DMS53 treated with DMSO at 0.1 percent for 48 hours (cell line): Measurements from ENCODE around the gene IFT81.
"Not testable (repeated sequence)": the region's sequence is repeated elsewhere in the genome, so short reads cannot be mapped to it uniquely, and the experiment has no call there.

Experiments used
- DNase-seq: peaks from one replicate; lab custom pipeline; 2025; ENCODE audit not compliant: unreplicated experiment; lab: John Stamatoyannopoulos, UW

The IFT81 gene

DNA sequence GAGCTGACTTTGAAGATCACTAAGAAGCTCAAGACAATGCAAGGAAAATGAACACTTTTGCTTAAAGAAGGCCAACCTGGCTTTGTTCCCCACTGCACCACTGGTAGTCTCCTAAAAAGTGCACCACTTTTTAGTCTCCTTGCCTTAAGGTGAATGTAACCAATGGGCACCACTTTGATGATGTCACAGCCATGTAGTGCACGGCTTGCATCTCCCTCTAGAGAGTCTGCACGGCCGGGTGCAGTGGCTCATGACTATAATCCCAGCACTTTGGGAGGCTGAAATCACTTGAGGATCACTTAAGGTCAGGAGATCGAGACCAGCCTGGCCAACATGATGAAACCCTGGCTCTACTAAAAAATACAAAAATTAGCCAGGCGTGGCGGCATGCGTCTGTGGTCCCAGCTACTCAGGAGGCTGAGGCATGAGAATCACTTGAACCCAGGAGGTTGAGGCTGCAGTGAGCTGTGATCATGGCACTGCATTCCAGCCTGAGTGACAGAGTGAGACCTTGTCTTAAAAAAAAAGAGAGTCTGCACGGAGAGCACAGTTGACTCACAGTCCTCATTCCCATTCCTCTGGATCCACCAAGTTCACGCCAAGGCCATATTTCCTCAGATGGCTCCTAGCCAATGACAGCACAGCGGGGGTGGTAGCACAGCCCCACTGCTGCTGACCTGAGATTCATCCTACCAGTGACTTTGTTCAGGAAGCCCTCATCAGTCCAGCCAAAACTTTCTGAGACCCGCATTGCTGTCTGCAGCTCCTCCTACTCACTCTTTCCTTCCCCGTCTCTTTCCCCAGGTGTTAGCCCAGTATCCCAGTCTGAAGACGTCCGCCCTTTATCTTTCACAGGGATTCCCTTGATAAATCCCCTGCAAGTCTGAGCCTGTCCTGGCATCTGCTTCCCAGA, 16.5 kb upstream of the IFT81 start:
- no peak for DNase-seq

DNA sequence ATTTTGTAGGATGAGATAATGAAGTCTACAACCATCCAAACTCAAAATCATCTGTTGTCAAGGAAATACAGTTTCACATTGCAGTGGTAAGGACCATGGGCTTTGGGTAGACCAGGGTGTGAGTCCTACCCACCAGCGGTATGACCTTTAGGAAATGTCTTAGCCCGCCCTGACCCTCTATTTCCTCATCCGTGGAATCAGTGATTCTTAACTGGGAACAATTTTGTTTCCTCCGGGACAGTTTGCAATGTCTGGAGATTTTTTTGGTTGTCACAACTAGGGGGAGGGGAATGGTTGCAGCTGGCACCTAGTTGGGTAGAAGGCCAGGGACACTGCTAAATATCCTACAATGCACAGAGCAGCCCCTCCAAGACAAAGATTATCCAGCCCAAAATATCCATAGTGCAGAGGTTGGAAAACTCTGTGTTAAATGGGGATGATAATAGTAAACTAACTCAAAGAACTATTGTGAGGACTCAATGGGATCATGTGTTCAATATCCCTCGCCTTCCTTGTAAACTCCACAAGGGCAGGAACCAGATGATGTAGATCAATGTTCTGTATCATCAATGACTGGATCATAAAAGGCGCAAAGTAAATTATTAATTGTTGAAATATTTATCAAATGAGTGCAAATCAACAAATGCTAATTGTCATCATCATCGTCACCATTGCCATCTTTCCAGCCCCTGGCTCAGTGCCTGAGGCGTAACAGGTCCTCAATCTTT, 15.7 kb upstream of the IFT81 start:
- no peak for DNase-seq

DNA sequence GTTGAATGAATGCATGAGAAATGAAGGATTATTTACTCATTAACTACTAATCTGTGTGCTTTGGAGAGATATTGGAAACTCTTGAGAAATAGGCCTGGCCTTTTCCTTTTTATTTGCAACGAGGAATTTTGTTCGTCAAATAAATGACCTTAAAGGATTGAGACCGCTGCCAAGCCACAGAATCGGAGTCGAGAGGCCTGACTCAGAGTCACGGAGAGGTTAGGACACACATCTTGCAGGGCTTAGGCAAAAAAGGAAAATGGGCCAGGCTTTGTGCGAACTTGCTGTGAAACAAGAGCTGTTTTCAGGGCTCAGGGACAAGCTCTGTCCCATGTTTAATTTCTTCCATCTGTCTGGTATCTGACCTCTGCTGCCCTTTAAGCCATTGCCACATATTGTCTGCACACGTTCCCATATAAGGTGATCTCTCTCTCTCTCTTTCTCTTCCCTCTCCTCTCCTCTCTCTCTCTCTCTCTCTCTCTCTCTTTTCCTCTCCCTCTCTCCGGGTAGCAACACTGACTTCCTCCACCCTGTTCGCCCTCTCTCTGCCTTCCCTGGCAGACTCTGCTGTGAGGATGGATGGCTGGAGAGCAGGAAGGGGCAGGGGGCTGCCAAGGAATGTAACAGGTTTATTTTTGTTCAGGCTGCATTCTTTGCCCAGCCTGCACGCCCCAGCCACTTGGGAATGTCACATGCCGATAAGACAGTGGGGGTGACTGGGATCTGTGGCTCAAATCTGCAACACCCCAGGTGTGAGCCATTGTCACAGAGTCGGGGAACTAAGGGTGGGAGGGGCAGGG, 14.9 kb upstream of the IFT81 start:
- DNase-seq: no peak

DNA sequence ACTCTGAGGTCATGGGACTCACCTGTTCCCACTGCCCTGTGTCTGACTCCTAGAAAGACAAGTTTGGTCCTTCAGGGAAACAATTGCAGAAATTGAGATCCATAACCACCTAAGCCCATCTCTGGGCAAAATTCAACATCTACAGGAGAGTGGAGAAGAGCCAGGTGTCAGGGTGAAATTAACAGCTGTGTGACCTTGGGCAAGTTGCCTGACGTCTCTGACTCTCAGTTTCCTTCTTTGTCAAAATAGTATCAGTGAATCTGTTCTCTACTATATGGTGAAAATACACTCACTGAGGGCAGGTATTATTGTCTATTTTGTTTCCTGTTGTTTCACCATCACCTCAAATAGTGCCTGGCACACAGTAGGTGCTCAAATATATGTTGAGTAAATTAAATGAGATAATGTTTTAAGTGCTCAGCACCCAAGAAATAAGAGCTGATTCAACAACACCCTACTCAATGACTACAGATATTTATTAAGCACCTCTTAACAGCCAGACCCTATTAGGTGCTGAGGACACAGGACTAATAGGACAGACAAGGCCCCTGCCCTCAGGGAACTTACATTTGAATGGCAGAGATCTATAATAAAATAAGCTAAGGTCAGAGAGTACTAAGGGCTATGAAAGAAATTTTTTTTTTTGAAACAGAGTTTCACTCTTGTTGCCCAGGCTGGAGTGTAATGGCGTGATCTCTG, 14.2 kb upstream of the IFT81 start:
- no peak for DNase-seq

DNA sequence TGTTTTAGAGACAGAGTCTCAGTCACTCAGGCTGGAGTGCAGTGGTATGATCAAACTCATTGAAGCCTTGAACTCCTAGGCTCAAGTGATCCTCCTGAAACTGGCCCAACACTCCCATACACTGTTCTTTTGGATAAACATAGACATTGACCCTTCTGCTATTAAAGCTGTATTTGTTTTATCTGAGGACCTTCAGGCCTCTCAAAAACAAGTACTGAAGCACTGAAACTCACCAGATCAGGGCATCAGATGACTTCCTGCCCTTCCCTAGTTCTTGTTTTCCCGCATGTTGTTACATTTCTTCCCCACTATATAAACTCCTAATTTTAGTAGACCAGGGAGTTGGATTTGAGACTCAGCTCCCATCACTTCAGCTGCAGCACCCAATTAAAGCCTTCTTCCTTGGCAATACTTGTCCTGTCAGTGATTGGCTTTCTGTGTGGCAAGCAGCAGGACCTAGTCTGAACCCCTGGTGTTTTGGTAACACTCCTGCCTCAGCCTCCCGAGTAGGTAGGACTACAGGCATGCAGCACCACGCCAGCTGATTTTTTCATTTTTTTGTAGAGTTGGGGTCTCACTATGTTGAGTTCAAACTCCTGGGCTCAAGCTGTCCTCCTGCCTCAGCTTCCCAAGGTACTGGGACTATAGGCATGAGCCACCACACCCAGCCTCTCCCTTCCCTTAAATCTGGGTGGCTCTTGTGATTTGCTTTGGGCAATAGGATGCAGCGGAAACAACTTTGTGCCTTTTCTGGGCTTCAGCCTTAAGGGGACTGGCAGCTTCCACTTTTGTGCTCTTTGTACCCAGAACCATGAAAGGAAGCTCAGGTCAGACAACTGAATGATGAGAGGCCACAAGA, 12.5 kb upstream of the IFT81 start:
- no peak for DNase-seq

DNA sequence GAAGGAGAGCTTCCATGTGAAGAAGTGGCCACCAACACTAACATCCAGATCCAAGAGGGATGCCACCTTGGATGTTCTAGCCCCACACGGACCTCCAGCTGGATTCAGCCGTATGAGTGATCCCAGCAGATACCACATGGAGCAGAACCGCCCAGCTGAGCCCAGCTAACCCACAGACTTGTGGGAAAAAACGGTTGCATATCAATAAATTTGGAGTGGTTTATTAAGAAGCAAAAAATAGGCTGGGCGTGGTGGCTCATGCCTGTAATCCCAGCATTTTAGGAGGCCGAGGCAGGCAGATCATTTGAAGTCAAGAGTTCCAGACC, 11.9 kb upstream of the IFT81 start:
- no peak for DNase-seq

DNA sequence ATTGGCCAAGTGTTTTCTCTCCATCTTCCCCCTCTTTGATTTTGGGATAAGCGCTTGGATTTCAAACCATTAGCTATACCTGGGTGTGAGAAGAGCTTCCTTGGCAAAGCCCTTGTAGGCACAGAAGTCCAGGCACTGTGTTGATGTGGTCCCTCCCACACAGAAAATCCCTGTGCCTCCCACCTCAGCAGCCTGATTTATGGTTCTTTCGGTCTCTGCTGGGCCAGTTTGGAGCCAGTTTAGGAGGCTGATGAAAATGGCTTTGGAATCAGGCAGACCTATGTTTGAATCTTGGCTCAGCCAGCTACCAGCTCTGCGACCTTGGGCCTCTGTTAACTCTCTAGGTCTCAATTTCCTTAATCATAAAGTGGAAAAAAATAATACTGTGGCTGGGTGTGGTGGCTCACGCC, 9.6 kb upstream of the IFT81 start:
- no peak for DNase-seq

DNA sequence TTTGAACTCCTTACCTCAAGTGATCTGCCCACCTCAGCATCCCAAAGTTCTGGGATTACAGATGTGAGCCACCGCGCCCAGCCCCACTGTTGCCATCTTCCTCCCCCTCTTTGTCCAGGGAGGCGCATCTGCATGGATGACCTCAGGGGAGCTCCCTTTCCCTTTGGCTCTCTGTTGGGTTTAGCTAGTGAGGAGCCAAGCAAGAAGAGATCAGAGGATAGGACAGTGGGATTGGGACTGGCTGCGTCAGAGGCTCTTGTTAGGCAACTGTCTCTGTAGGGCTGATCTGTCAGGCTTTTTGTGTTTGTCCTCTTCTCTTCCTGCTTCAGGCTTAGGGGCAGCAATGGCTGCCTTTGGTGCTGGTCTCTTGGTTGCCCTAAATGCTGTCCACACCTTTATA, 8.5 kb upstream of the IFT81 start:
- DNase-seq: no peak

DNA sequence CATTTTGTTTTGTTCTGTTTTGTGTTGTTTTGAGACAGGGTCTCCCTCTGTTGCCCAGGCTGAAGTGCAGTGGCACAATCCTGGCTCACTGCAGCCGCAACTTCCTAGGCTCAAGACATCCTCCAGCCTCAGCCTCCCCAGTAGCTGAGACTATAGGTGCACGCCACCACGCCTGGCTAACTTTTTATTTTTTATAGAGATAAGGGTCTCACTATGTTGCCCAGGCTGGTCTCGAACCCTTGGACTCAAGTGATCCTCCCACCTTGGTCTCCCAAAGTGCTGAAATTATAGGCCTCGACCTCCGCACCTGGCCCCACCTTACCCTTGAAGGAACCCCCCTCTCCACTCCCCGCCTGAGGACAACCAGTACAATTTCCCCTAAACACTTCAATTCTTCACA, 7.5 kb upstream of the IFT81 start:
- no peak for DNase-seq

DNA sequence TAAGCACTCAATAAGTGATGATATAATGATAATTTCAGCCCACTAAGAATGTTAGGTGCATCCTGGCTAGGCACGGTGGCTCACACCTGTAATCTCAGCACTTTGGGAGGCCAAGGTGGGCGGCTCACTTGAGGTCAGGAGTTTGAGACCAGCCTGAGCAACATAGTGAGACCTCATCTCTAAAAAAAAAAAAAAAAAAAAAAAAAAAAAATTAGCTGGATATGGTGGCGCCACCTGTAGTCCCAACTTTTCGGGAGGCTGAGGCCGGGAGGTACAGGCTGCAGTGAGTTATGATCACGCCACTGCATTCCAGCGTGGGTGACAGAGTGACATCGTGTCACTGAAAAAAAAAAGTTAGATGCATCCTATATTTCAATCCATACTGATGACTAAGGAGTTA, 6.9 kb upstream of the IFT81 start:
- DNase-seq: not testable (repeated sequence)

DNA sequence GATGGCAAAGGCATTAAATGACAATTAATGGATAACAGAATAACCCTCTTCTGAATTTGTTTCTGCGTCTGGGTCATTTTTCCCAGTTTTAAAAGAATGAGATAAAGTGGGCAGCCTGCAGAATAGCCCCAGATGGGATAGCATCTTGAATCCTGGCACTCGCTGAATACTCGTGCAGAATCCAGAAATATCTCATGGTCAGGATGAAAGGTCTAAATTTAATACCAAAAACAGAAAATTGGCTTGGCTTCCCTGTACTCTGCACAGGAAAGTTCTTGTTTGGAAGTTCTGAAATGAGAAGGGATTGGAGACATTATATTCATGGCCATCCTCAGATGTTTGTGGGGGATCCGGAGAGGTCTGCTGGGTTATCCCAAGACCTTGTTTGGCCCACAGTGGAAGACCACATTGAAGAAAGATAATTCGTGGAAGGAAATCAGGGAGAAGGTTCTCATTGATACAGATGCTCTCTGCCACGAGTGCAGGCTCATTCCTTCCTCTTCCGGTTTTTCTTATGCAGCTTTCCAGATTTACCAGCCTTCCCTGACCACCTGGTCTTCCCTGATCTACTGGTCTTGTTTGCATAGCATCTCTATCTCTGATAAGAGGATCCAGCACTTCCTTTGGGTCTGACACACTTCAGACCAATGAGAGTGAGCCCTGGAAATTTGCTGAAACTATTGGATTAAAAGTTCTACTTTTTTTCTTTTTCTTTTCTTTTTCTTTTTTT, 6.0 kb upstream of the IFT81 start:
- DNase-seq: peak; percentile 67

DNA sequence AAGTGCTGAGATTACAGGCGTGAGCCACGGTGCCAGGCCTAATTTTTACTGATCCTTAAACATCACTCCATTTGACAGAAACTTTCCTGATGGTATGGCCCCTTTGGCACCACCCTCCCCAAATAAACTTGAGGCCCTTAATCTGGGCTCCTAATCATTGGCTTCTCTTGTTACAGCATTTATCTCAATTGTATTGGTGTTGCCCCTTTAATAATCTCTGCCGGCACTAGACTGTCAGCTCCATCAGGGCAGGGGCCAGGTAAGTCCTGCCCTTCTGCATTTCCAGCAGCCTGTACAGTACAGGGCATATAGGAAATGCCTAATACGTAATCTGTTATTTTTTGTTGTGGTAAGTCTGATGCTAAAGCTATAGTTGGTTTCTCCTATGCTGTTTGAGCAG, 1.2 kb upstream of the IFT81 start:
- no peak for DNase-seq

DNA sequence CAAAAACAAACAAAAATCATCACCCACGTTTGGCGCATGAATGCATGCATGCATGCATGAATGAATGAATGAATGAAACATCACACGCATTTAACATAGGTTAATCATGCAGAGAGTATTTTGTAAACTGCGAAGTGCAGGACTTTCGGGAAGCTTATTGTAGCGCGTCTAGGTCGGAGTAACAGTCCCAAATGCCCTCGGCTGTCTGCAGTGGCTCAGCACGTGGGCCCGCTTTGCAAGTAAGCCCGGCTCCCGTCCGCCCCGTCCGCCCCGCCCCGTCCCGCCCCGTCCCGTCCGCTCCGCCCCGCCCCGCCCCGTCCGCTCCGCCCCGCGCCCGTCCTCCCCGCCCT, 263 bp upstream of the IFT81 start:
- DNase-seq: no peak

DNA sequence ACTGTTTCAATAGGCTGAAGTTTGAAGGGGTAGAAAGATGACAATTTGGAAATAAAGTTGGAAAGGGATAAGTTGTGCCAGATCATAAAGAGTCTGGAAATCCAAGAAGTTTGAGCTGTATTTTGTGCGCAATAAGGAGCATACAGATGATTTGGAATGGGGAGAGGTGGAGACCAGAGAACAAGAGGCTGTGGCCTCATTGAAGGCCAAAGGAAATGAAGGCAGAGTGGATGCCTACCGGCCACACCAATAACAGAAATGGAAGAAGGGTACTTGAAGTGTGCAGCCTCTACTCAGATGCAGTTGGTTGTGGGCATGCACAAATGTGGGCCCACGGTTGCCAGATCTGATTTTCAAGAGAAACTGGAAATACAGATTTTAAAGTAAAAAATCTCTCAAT, 2.4 kb downstream of the IFT81 start:
- no peak for DNase-seq

DNA sequence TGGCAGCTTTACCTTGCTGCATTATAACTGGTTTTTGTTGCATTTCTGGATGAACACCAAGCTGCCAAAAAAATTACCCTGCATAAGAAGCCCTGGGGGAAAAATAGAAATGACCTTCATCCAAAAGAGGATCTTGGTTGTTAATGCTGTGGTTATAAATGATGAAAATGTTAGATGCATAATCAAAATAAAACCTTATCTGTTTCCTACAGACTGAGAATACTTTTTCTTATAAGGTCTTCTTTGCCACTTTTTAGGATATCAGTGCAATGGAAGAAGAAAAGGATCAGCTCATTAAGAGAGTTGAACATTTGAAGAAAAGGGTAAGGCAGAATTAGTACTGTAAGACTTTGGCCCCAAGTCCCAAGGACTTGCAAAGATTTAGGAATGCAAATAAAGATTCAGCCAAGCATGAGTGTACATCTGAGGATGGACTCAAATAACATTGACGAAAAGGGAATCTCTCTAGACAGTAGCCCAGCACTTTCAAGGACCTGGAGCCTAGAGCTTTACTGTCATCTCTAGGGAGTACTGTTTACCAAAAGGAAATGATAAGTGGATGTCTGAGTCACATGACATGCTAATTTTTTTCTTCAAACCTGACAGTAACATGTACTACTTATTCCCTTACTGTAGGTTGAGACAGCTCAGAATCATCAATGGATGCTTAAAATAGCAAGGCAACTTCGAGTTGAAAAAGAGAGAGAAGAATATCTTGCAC, 10.7 kb downstream of the IFT81 start:
- DNase-seq: peak; percentile 6

DNA sequence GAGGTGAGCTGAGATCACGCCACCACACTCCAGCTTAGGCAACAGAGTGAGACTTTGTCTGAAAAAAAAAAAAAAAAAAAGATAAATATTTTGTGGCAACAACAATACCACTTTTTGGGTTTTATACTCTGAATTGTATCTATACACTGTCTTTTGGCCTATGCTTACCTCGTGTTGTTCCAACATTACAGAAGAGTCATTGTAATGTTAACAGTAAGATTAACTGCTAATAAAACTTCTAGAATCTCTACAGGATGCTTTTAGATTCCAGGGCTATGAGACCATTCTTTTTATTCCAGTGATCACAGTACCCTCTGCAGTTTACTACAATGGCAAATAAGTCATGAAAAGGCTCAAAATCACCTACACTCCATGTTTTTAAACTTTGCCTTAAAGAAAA, 11.6 kb downstream of the IFT81 start:
- no peak for DNase-seq

DNA sequence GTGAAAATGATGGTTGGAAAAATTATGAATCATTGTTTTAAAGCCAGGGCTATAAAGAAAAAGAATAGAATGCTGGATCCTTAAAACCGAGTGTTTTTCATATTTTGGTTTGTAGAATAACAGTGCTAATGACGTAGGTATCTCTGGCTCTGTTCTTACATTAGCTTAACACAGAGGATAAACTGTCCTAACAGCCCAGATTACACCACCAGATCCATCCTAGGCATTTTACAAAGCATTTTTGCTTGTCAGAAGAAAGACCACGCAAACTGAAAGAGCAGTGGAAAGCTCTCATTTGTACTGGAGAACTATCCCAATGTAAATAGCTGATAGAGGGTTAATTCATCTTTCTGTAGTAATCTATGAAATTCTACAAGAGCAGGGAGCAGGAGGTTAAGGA, 13.6 kb downstream of the IFT81 start:
- DNase-seq: no peak

DNA sequence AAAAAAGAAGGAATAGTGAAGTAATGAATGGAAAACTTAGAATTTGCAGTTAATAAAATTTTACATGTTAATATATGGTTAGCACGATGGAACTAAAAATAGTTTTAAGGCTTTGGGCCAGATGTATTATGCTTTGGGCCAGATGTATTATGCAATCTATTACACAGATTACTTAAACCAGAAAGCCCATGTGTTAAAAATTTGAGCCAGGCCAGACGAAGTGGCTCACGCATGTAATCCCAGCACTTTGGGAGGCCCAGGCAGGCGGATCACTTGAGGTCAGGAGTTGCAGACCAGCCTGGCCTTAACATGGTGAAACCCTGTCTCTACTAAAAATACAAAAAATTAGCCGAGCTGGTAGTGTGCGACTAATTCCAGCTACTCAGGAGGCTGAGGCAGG, 17.2 kb downstream of the IFT81 start:
- no peak for DNase-seq

DNA sequence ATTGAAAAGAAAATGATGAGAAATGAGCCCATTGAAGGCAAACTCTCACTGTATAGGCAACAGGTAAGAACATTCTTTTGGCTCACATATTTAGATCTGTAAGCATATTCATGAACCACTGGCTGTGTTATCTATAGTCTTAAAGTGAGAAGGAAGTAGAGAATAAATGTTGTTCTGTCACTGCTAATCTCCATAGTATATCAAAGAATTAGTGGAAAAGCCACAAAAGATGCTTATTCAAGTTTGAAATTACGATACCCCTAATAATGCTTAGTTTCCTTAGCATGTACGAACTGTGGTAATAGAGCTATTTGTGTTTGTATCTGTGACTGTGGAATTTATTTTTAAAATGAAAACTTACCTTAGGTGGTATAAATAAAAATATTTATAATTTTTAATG, 22.8 kb downstream of the IFT81 start:
- DNase-seq: no peak
